MM.1S (cell line): ENCODE measurements around the gene SNAI3.

Experiments
- DNase-seq: peaks from one replicate; pipeline ENCODE4 v3.0.0-alpha.2; 2015
- H2AFZ ChIP-seq: fragments of 300-600 bp; sonication (generic); 2 replicates; pipeline ENCODE4 v1.6.0; 2016; ENCODE audit warnings: antibody characterized with exemption, low read length
- H3F3A ChIP-seq: fragments of 300-600 bp; sonication (generic); 2 replicates; pipeline ENCODE4 v1.6.1; 2016; ENCODE audit warnings: mild to moderate bottlenecking, antibody characterized with exemption, low read length, moderate library complexity, mixed read lengths; ENCODE audit not compliant: insufficient read depth
- H3K27ac ChIP-seq: fragments of 300-600 bp; sonication (generic); 2 replicates; pipeline ENCODE4 v1.5.1; 2016; ENCODE audit warnings: mild to moderate bottlenecking, low read length
- H3K27me3 ChIP-seq: fragments of 300-600 bp; sonication (generic); replicated peaks from 2 replicates; pipeline ENCODE4 v1.6.0; 2016; ENCODE audit warnings: low read length; ENCODE audit not compliant: insufficient read depth
- H3K36me3 ChIP-seq: fragments of 300-600 bp; sonication (generic); replicated peaks from 2 replicates; pipeline ENCODE4 v1.6.1; 2016; ENCODE audit warnings: mild to moderate bottlenecking, low read length, mixed read lengths; ENCODE audit not compliant: insufficient read depth
- H3K4me1 ChIP-seq: fragments of 300-600 bp; sonication (generic); 2 replicates; pipeline ENCODE4 v1.6.1; 2016; ENCODE audit warnings: low read length, mixed read lengths
- H3K4me2 ChIP-seq: fragments of 300-600 bp; sonication (generic); 2 replicates; pipeline ENCODE4 v1.6.0; 2016; ENCODE audit warnings: low read depth, low read length
- H3K4me3 ChIP-seq: fragments of 300-600 bp; sonication (generic); 2 replicates; pipeline ENCODE4 v1.5.1; 2016; ENCODE audit warnings: low read length, mixed read lengths
- H3K79me2 ChIP-seq: fragments of 300-600 bp; sonication (generic); 2 replicates; pipeline ENCODE4 v1.6.1; 2016; ENCODE audit warnings: mixed run types, low read length, mixed read lengths
- H3K9ac ChIP-seq: fragments of 300-600 bp; sonication (generic); 2 replicates; pipeline ENCODE4 v1.6.1; 2016; ENCODE audit warnings: low read length, mixed read lengths
- H3K9me2 ChIP-seq: fragments of 300-600 bp; sonication (generic); replicated peaks from 2 replicates; pipeline ENCODE4 v1.6.1; 2016; ENCODE audit warnings: mild to moderate bottlenecking, low read length, mixed read lengths; ENCODE audit not compliant: insufficient read depth
- H3K9me3 ChIP-seq: fragments of 300-600 bp; sonication (generic); replicated peaks from 2 replicates; pipeline ENCODE4 v1.6.1; 2016; ENCODE audit warnings: mild to moderate bottlenecking, low read length, mixed read lengths; ENCODE audit not compliant: insufficient read depth
- H4K20me1 ChIP-seq: fragments of 300-600 bp; sonication (generic); 2 replicates; pipeline ENCODE4 v1.6.1; 2016; ENCODE audit warnings: mild to moderate bottlenecking, low read length, moderate library complexity, mixed read lengths; ENCODE audit not compliant: insufficient read depth
- EZH2 ChIP-seq: fragments of 300-600 bp; sonication (generic); optimal IDR thresholded peaks from 2 replicates; pipeline ENCODE3; 2017; ENCODE audit warnings: low read depth, mild to moderate bottlenecking, antibody characterized with exemption, low read length, mixed read lengths
- EZH2phosphoT487 ChIP-seq: fragments of 300-600 bp; sonication (generic); IDR thresholded peaks from 2 replicates; pipeline ENCODE4 v1.6.1; 2018; ENCODE audit warnings: antibody characterized with exemption, low read length
- TF ChIP-seq, protein P1 (sequence below): fragments of 300-600 bp; sonication (generic); IDR thresholded peaks from 2 replicates; pipeline ENCODE4 v1.5.1; 2016; ENCODE audit warnings: antibody characterized with exemption, low read length, mixed read lengths

SNAI3 gene

DNA sequence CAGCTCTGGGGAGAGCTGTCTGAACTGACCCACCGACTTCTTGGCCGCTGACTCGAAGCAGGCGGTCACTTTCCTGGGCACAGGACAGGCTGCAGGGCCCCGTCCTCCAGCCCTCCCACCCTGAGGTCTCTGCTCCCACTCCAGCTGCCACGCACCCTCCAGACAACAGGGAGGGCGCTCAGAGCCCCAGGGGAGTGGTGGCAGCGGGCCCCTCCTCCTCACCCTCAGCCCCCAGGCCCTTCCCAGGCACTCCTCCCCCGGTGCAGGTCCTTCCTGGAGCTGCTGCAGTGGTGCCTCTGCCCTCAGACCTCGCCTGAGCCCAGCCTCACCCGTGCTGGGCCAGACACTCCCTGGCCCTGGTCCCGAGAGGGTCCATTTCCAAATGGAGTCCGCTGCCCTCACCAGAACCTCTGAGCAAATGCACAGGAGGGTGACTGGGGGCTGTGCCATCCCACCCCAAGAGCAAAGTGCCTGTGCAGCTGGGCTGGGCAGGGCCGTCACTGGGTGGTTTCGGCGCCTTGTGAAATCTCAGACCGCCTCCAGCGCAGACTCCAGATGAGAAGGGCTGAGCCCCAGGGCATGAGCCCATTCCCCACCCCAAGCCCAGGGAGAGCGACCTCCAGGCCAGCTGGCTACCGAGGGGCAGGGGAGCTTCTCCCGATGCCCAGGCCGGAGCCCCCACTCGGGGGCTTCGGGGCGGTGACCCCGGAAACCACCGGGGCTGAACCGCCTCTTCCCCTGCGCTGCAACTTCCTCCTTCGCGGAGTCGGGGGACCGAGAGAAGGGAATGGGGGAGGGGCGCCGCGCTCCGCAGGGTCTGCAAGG lies 36.2 kb downstream of the SNAI3 start:
- H3K79me2 ChIP-seq, result peaks cover 24% of the 10 kb centered on the region
- peak overlapping the region; percentile 66 for H3K4me2 ChIP-seq
- no peaks in the 10 kb centered on the region for H4K20me1 ChIP-seq
- H2AFZ ChIP-seq, result no peak overlapping the region
- H3K4me1 ChIP-seq, result peaks cover 11% of the 10 kb centered on the region; the same call in 1 of the 2 replicates
- peak; percentile 26 for DNase-seq
- H3K27ac ChIP-seq, result peak overlapping the region; percentile 53; the same call in 1 of the 2 replicates
- TF ChIP-seq EZH2 (no peak), EZH2phosphoT487 (no peak)
- TF ChIP-seq, protein P1, sequence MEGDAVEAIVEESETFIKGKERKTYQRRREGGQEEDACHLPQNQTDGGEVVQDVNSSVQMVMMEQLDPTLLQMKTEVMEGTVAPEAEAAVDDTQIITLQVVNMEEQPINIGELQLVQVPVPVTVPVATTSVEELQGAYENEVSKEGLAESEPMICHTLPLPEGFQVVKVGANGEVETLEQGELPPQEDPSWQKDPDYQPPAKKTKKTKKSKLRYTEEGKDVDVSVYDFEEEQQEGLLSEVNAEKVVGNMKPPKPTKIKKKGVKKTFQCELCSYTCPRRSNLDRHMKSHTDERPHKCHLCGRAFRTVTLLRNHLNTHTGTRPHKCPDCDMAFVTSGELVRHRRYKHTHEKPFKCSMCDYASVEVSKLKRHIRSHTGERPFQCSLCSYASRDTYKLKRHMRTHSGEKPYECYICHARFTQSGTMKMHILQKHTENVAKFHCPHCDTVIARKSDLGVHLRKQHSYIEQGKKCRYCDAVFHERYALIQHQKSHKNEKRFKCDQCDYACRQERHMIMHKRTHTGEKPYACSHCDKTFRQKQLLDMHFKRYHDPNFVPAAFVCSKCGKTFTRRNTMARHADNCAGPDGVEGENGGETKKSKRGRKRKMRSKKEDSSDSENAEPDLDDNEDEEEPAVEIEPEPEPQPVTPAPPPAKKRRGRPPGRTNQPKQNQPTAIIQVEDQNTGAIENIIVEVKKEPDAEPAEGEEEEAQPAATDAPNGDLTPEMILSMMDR, result no peak
- no peaks in the 10 kb centered on the region for H3K36me3 ChIP-seq
- H3K9me3 ChIP-seq, result no peaks in the 10 kb centered on the region
- H3K9me2 ChIP-seq, result no peaks in the 10 kb centered on the region
- no peaks in the 10 kb centered on the region for H3F3A ChIP-seq
- peak overlapping the region; percentile 79 for H3K9ac ChIP-seq
- peak overlapping the region; percentile 83 for H3K4me3 ChIP-seq
- H3K27me3 ChIP-seq, result no peaks in the 10 kb centered on the region

DNA sequence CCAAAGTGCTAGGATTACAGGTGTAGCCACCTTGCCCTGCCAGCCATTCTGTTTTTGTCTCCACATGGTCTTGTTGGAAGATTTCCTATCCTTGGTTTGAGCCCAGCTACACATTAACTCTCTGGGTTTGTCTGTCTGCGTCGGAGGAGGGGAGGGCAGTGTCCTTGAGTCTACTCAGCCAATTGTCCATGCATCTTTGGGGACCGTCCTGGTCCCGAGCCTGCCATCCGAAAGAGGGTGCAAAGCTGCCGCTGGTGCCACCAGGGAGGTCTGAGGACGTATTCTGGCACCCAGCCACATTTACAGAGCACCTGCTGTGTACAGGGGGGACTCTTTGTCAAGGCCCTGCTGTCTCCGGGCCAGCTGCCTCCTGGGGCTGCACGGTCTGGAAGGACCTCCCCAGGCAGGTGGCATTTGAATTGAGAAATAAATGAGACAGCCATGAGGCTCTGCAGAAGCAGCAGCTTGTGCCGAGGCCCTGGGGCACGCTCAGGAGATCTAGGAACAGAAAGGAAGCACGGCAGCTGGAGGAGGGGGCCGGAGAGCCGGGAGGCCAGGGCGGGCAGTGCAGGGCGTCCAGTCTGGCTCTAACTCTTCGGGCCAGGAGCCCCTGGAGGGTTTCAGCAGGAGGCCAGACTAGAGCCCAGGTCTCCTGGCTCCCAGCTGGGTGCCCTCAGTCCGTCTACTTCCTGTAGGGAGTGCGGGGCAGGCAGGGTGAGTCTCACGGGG lies 36.9 kb downstream of the SNAI3 start:
- Histone ChIP-seq H3K9ac (peak overlapping the region; percentile 79; the same call in 1 of the 2 replicates), H4K20me1 (no peaks in the 10 kb centered on the region), H3K4me2 (peak overlapping the region; percentile 66), H3K9me3 (no peaks in the 10 kb centered on the region), H3K27me3 (no peaks in the 10 kb centered on the region), H3K4me1 (peaks cover 11% of the 10 kb centered on the region; the same call in 1 of the 2 replicates), H3K79me2 (peaks cover 24% of the 10 kb centered on the region), H2AFZ (no peak overlapping the region), H3K36me3 (no peaks in the 10 kb centered on the region), H3K27ac (no peak overlapping the region; the same call in 1 of the 2 replicates), H3F3A (no peaks in the 10 kb centered on the region), H3K4me3 (peak overlapping the region; percentile 83), H3K9me2 (no peaks in the 10 kb centered on the region)
- DNase-seq, result no peak
- TF ChIP-seq, protein P1, result no peak

DNA sequence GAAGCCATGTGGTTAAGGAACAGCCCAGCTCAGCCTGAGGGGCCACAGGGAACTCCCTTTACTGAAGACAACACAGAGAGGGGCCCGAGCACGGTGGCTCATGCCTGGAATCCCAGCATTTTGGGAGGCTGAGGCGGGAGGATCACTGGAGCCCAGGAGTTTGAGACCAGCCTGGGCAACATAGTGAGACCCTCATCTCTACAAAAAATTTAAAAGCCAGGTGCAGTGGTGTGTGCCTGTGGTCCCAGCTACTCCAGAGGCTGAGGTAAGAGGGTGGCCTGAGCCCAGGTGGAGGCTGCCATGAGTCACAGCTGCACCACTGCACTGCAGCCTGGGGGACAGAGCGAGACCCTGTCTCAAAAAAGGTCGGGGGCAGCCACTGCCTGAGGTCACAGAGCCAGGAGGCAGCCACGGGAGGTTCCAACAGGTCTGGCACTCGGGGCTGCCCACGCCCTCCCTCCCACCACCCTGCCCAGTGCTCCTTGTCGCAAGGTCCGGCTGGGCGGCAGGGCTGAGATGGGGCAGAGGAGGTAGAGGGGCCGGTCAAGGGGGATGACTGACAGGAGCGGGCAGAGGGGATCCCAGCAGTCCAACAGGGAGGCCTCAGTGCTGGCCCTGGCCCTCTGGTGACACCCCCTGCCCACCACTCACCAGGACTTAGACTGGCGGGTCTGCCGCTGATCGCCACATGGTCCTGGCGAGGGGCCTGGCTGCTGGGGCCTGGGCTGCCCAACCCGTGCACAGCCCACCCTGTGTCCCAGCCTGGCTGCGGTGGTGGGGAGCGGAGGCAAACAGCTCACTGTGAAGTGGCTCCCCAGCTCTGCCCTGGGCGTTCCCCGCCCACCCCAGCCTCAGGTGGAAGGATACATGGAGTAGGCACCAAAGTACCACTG lies 38.9 kb downstream of the SNAI3 start:
- peaks cover 11% of the 10 kb centered on the region; the same call in 1 of the 2 replicates for H3K4me1 ChIP-seq
- H3K27me3 ChIP-seq, result no peaks in the 10 kb centered on the region
- TF ChIP-seq EZH2 (no peak), EZH2phosphoT487 (no peak)
- TF ChIP-seq, protein P1, result no peak
- no peaks in the 10 kb centered on the region for H3K9me3 ChIP-seq
- H3K9ac ChIP-seq, result no peak overlapping the region
- H3K4me3 ChIP-seq, result no peak overlapping the region
- no peak overlapping the region for H3K27ac ChIP-seq
- H3K79me2 ChIP-seq, result peaks cover 24% of the 10 kb centered on the region
- H3K9me2 ChIP-seq, result no peaks in the 10 kb centered on the region
- H3F3A ChIP-seq, result no peaks in the 10 kb centered on the region
- H2AFZ ChIP-seq, result no peak overlapping the region
- no peaks in the 10 kb centered on the region for H3K36me3 ChIP-seq
- no peak overlapping the region for H3K4me2 ChIP-seq
- no peaks in the 10 kb centered on the region for H4K20me1 ChIP-seq
- no peak for DNase-seq
